ENCODE data around the gene DCAF10.
"Not testable (repeated sequence)": the region's sequence is repeated elsewhere in the genome, so short reads cannot be mapped to it uniquely, and the experiment has no call there.

DCAF10 gene

DNA sequence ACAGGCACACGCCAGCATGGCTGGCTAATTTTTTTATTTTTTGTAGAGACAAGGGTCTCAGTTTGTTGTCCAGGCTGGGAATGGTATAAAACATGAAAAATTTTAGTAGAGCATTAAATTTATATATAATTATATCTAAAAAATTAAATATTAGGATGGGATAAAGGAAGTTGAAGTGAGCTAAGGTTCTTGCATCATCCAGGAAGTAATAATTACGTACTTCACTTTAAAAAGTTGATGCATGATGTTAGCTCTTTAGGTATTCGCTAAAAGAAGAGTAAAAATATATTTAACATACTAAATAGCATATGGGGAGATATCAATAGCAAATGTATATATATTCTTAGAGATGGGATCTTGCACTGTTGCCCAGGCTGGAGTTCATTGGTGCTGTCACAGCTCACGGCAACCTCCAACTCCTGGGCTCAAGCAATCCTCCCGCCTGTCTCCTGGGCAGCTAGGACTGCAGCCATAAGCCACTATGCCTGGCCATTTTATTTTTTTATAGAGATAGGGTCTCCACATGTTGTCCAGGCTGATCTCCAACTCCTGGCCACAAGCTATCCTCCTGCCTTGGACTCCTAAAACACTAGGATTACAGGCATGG is 12.3 kb downstream of the DCAF10 start:
- TF ChIP-seq, protein P1, sequence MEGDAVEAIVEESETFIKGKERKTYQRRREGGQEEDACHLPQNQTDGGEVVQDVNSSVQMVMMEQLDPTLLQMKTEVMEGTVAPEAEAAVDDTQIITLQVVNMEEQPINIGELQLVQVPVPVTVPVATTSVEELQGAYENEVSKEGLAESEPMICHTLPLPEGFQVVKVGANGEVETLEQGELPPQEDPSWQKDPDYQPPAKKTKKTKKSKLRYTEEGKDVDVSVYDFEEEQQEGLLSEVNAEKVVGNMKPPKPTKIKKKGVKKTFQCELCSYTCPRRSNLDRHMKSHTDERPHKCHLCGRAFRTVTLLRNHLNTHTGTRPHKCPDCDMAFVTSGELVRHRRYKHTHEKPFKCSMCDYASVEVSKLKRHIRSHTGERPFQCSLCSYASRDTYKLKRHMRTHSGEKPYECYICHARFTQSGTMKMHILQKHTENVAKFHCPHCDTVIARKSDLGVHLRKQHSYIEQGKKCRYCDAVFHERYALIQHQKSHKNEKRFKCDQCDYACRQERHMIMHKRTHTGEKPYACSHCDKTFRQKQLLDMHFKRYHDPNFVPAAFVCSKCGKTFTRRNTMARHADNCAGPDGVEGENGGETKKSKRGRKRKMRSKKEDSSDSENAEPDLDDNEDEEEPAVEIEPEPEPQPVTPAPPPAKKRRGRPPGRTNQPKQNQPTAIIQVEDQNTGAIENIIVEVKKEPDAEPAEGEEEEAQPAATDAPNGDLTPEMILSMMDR (IDR thresholded peaks at IDR 0.05; ENCODE audit: low read length, missing control alignments), result no peak
- DNase-seq (ENCODE audit: low read depth), result no peak
- no peak overlapping the region for H3K4me3 ChIP-seq (replicated peaks; ENCODE audit: low read depth, low read length)

DNA sequence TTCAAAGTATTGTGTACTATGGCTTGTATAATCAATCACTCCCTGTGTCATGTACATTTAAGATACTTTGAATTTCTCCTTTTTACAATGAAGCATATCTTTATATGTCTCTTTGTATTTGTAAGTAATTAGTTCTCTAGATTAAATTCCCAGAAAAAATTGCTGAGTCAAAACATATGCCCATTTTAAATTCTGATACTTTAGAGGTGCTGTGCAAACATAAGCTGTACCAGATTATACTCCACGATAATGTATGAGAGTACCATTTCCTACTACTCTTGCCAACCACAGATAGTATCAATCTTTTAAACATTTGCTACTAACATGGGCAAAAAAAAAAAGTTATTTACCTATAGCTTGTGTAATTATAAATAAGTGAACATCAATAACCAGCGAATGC is 18.3 kb downstream of the DCAF10 start:
- no peak for DNase-seq (ENCODE audit: low read depth)
- TF ChIP-seq, protein P1 (IDR thresholded peaks at IDR 0.05; ENCODE audit: low read length, missing control alignments), result no peak
- H3K4me3 ChIP-seq (replicated peaks; ENCODE audit: low read depth, low read length), result no peak overlapping the region

DNA sequence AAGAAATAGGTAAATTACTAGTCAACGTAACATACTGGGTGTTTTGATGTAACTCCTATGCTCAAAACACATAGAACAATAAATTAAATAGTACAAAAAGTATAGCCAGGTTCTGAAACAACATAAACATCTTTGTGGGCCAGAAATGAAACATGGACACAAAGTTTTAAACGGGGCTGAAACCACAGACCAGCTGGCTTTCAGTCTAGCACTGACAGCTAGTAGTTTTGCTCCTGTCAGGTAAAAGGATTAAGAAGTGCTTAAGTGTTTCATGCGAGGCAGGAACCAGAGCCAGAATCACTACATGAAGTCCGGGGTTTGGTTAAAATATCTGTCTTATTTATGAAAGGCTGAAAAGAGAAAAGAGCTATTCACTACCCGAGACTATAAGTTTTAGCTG is 19.5 kb downstream of the DCAF10 start:
- no peak for DNase-seq (ENCODE audit: low read depth)
- TF ChIP-seq, protein P1 (IDR thresholded peaks at IDR 0.05; ENCODE audit: low read length, missing control alignments), result no peak
- H3K4me3 ChIP-seq (replicated peaks; ENCODE audit: low read depth, low read length), result no peak overlapping the region

DNA sequence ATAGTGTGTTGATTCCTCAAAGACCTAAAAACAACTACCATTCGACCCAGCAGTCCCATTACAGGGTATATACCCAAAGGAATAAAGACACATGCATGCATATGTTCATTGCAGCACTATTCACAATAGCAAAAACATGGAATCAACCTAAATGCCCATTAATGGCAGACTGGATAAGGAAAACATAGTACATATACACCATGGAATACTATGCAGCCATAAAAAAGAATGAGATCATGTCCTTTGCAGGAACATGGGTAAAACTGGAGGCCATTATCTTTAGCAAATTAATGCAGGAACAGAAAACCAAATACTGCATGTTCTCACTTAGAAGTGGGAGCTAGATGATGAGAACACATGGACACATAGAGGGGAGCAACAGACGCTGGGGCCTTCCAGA is 24.6 kb downstream of the DCAF10 start:
- not testable (repeated sequence) for H3K4me3 ChIP-seq (replicated peaks; ENCODE audit: low read depth, low read length); DNase-seq (ENCODE audit: low read depth)

DNA sequence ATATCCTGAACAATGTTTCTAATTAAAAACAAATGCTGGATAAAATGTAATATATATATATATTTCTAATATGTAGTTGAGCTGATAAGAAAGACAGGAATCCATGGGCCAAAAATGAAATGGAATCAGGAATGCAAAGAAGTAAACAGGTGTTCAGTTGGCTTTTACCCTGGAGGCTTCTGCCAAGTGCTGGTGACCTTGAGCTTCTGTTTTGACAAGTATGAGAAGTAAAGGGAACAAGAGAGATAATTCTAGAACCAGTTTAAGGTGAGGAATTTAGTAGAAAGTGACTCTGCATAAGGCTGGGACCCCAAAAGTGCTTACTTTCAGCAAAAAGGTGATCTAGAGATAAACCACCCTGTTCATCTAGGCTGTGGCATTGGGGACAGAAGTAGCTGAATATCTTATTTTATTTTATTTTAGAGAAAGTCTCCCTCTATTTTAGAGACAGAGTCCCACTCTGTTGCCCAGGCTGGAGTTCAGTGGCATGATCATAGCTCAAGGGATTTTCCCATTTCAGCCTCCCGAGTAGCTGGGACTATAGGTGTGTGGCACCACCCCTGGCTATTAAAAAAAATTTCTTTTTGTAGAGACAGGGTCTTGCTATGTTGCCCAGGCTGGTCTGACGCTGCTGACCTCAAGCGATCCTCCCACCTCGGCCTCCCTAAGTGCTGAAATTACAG is 27.0 kb downstream of the DCAF10 start:
- no peak for DNase-seq (ENCODE audit: low read depth)
- H3K4me3 ChIP-seq (replicated peaks; ENCODE audit: low read depth, low read length), result no peak overlapping the region
- TF ChIP-seq, protein P1 (IDR thresholded peaks at IDR 0.05; ENCODE audit: low read length, missing control alignments), result no peak

DNA sequence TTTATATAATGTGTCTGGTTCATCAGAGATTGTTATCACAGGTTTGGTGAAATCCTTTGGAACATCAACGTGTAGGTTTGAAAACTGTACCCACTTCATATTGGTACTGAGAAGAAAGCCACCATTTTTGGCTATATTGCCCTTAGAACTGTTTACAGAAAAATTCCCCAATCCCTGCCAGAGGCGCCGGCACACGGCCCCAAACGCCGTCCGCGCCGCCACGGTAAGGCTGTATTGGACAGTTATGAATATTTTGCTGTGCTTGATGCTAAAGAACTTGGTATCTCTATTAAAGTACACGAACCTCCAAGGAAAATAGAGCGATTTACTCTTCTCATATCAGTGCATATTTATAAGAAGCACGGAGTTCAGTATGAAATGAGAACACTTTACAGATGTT is 35.2 kb downstream of the DCAF10 start:
- TF ChIP-seq, protein P1 (IDR thresholded peaks at IDR 0.05; ENCODE audit: low read length, missing control alignments), result no peak
- DNase-seq (ENCODE audit: low read depth), result no peak
- H3K4me3 ChIP-seq (replicated peaks; ENCODE audit: low read depth, low read length), result no peak overlapping the region

DNA sequence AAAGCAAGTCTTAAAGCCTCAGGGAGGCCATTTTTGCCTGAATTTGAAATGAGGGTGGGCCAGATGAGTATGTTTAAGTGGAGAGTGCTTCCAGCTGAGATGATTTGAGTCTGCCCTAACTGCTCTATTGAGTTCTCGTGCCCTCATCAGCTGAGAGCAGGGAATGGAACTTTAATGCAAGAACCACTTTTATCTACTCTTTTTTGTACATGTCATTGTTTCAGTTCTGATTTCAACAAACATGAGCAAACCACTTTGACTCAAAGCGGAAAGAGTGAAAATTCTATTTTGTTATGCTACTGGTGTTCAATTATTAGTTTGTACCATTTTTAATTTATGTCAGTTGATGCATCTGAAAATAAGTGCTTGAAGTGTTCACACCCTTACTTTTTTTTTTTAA is 35.8 kb downstream of the DCAF10 start:
- no peak overlapping the region for H3K4me3 ChIP-seq (replicated peaks; ENCODE audit: low read depth, low read length)
- no peak for DNase-seq (ENCODE audit: low read depth)
- TF ChIP-seq, protein P1 (IDR thresholded peaks at IDR 0.05; ENCODE audit: low read length, missing control alignments), result no peak
